Liver (tissue), 9 donors: ENCODE measurements around the gene ADARB1. TPM values are rescaled to one million over a fixed set of nuclear protein-coding genes. Genes with fewer than 3 reads are reported as not detected.

Experiments used
- DNase-seq: peaks from one replicate; pipeline ENCODE4 v3.0.0-alpha.2; 2017; ENCODE audit warnings: low spot score
- H3K27ac ChIP-seq, 2 donors: one replicate each; pipeline ENCODE4 v1.7.0; 2013; ENCODE audit warnings: inconsistent platforms in 2 of 2, low read length in 2 of 2, control low read depth in 1 of 2, low read depth in 1 of 2, mild to moderate bottlenecking in 1 of 2
- H3K27me3 ChIP-seq, 4 donors: one replicate each; pipeline versions ENCODE4 v1.6.1 to v1.7.0; 2013; ENCODE audit warnings: low read length in 3 of 4, inconsistent platforms in 1 of 4, mild to moderate bottlenecking in 1 of 4, moderate library complexity in 1 of 4; ENCODE audit not compliant: control insufficient read depth in 4 of 4, insufficient read depth in 4 of 4
- H3K36me3 ChIP-seq, 4 donors: one replicate each; pipeline versions ENCODE4 v1.6.1 to v1.7.0; 2013; ENCODE audit warnings: low read length in 3 of 4, mild to moderate bottlenecking in 3 of 4, low read depth in 1 of 4, moderate library complexity in 1 of 4; ENCODE audit not compliant: control insufficient read depth in 4 of 4, insufficient read depth in 3 of 4
- H3K4me1 ChIP-seq, 4 donors: one replicate each; pipeline versions ENCODE4 v1.6.1 to v1.7.0; 2013; ENCODE audit warnings: low read length in 3 of 4, mild to moderate bottlenecking in 3 of 4, moderate library complexity in 1 of 4; ENCODE audit not compliant: control insufficient read depth in 4 of 4, insufficient read depth in 4 of 4
- H3K4me3 ChIP-seq, 3 donors: one replicate each; pipeline versions ENCODE4 v1.6.1 to v1.7.0; 2013; ENCODE audit warnings: low read length in 3 of 3, control low read depth in 1 of 3, low read depth in 1 of 3, mild to moderate bottlenecking in 1 of 3
- H3K9ac ChIP-seq, 2 donors: one replicate each; pipeline ENCODE4 v1.7.0; 2013; ENCODE audit warnings: low read length in 2 of 2, mild to moderate bottlenecking in 2 of 2, moderate library complexity in 2 of 2, control low read depth in 1 of 2, low read depth in 1 of 2
- H3K9me3 ChIP-seq, 4 donors: one replicate each; pipeline versions ENCODE4 v1.6.1 to v1.7.0; 2013; ENCODE audit warnings: low read length in 3 of 4; ENCODE audit not compliant: control insufficient read depth in 4 of 4
- ATF3 ChIP-seq: IDR thresholded peaks from 2 replicates; pipeline ENCODE4 v1.6.1; 2016; ENCODE audit warnings: antibody characterized with exemption
- EGR1 ChIP-seq, 2 donors: IDR thresholded peaks; 2 replicates each; pipeline ENCODE4 v1.6.1; 2016 to 2018; ENCODE audit warnings: antibody characterized with exemption in 2 of 2, low read depth in 2 of 2
- FOXA1 ChIP-seq: IDR thresholded peaks from 2 replicates; pipeline ENCODE4 v1.6.1; 2016; ENCODE audit warnings: antibody characterized with exemption
- FOXA2 ChIP-seq: IDR thresholded peaks from 2 replicates; pipeline ENCODE4 v1.6.1; 2016; ENCODE audit warnings: antibody characterized with exemption
- GABPA ChIP-seq, 2 donors: IDR thresholded peaks in 1 of 2; conservative IDR thresholded peaks in 1 of 2; 2 replicates each; pipeline ENCODE4 v1.6.1; 2016; ENCODE audit warnings: antibody characterized with exemption in 2 of 2, mild to moderate bottlenecking in 1 of 2, moderate library complexity in 1 of 2
- HNF4A ChIP-seq, 2 donors: conservative IDR thresholded peaks; 2 replicates each; pipeline ENCODE4 v1.6.1; 2016; ENCODE audit warnings: antibody characterized with exemption in 2 of 2, mild to moderate bottlenecking in 2 of 2
- HNF4G ChIP-seq: IDR thresholded peaks from 2 replicates; pipeline ENCODE4 v1.6.1; 2016; ENCODE audit warnings: antibody characterized with exemption
- JUND ChIP-seq, 2 donors: IDR thresholded peaks; 2 replicates each; pipeline ENCODE4 v1.6.1; 2016; ENCODE audit warnings: antibody characterized with exemption in 2 of 2
- NR2F2 ChIP-seq: IDR thresholded peaks from 2 replicates; pipeline ENCODE4 v1.6.1; 2016; ENCODE audit warnings: antibody characterized with exemption
- RAD21 ChIP-seq, 2 donors: IDR thresholded peaks; 2 replicates each; pipeline ENCODE4 v1.6.1; 2016; ENCODE audit warnings: antibody characterized with exemption in 2 of 2, mild to moderate bottlenecking in 2 of 2
- REST ChIP-seq: IDR thresholded peaks from 2 replicates; pipeline ENCODE4 v1.6.1; 2016; ENCODE audit warnings: antibody characterized with exemption, mild to moderate bottlenecking
- RXRA ChIP-seq, 2 donors: IDR thresholded peaks; 2 replicates each; pipeline ENCODE4 v1.6.1; 2017 to 2018; ENCODE audit warnings: antibody characterized with exemption in 2 of 2, mild to moderate bottlenecking in 1 of 2
- SP1 ChIP-seq: IDR thresholded peaks from 2 replicates; pipeline ENCODE4 v1.6.1; 2018; ENCODE audit warnings: antibody characterized with exemption, mild to moderate bottlenecking
- TAF1 ChIP-seq: conservative IDR thresholded peaks from 2 replicates; pipeline ENCODE4 v1.6.1; 2016; ENCODE audit warnings: antibody characterized with exemption, mild to moderate bottlenecking
- YY1 ChIP-seq: IDR thresholded peaks from 2 replicates; pipeline ENCODE4 v1.6.1; 2016; ENCODE audit warnings: antibody characterized with exemption, mild to moderate bottlenecking
- WGBS: extraction: QIAGEN DNeasy Blood & Tissue Kit; methylation state at CpG from one replicate; pipeline ENCODE4 v1.1.7; 2013; 5-methylcytosine and 5-hydroxymethylcytosine counted together
- polyA plus RNA-seq, 2 donors: library from polyadenylated mRNA; stranded (reverse) in 1 of 2; unstranded in 1 of 2; fragments of 200-250 nt in 1 of 2; fragments of >200 nt in 1 of 2; fragmentation: Nextera tagmentation in 1 of 2; extraction: Ambion mirVana in 1 of 2; gene quantifications; one replicate each; pipeline versions ENCODE4 v1.2.1 to v1.2.3, GENCODE V29; 2013 to 2015
- total RNA-seq, 2 donors: library from RNA; depleted of rRNA; stranded (reverse); fragments of >200 nt; gene quantifications; one replicate each; pipeline ENCODE4 v1.2.3, GENCODE V29; 2014
- TF ChIP-seq, protein P1 (sequence below): IDR thresholded peaks from 2 replicates; pipeline ENCODE4 v1.6.1; 2016; ENCODE audit warnings: antibody characterized with exemption
- TF ChIP-seq, protein P2 (sequence below): IDR thresholded peaks from 2 replicates; pipeline ENCODE4 v1.6.1; 2016; ENCODE audit warnings: antibody characterized with exemption
- TF ChIP-seq, protein P3 (sequence below): fragments of 150-350 bp; IDR thresholded peaks from 2 replicates; pipeline ENCODE4 v1.5.1; 2017; ENCODE audit warnings: improper control_type of control experiment, low read depth, low read length; ENCODE audit not compliant: missing input control
- donor health status: healthy.
- donor health status: healthy.
- donor health status: healthy.
- donor health status: healthy.
- donor health status: healthy.

The ADARB1 gene
- total and polyA plus RNA-seq, 4 donors, result 1.6 to 7.8 (median 2.9) TPM

DNA sequence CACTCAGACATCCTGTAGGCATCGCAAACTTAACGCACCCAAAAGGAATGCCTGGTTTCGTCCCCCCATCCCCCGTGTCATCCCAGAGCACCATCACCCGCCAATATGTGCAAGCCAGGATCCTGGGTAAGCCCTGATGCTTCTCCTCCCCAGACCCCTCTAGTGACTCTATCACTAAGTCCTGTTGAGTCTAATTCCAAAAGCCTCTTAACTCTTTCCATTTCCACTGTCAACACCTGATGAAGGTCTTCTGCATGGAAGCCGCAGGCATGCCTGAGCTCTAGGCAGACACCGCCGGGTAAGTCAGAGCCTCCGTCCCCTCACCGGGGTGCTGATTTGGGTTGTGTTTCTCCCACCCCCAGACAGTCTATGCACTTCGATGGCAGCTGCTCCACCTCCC, 5.3 kb upstream of the ADARB1 start:
- WGBS, result 92% methylated on average over 11 of the region's 11 CpGs
- Histone ChIP-seq H3K4me3 (no peak overlapping the region), H3K4me1 (peaks cover 2 to 7% (median 4%) of the 10 kb centered on the region in 4 donors), H3K27me3 (no peaks in the 10 kb centered on the region), H3K9ac (no peak overlapping the region), H3K27ac (no peak overlapping the region), H3K36me3 (no peaks in the 10 kb centered on the region), H3K9me3 (no peaks in the 10 kb centered on the region)
- TF ChIP-seq, protein P1, sequence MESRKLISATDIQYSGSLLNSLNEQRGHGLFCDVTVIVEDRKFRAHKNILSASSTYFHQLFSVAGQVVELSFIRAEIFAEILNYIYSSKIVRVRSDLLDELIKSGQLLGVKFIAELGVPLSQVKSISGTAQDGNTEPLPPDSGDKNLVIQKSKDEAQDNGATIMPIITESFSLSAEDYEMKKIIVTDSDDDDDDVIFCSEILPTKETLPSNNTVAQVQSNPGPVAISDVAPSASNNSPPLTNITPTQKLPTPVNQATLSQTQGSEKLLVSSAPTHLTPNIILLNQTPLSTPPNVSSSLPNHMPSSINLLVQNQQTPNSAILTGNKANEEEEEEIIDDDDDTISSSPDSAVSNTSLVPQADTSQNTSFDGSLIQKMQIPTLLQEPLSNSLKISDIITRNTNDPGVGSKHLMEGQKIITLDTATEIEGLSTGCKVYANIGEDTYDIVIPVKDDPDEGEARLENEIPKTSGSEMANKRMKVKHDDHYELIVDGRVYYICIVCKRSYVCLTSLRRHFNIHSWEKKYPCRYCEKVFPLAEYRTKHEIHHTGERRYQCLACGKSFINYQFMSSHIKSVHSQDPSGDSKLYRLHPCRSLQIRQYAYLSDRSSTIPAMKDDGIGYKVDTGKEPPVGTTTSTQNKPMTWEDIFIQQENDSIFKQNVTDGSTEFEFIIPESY, result no peak
- no peak for TF ChIP-seq EGR1 (IDR thresholded peaks at IDR 0.05; ENCODE audit: low read depth in 2 of 2)
- no peak for TF ChIP-seq FOXA2
- TF ChIP-seq YY1, result no peak
- TF ChIP-seq GABPA (IDR thresholded peaks at IDR 0.05 in 1 of 2, conservative IDR thresholded peaks at IDR 0.05 in 1 of 2), result no peak
- no peak for TF ChIP-seq HNF4G
- TF ChIP-seq JUND (IDR thresholded peaks at IDR 0.05), result no peak
- TF ChIP-seq REST, result no peak
- TF ChIP-seq RXRA (IDR thresholded peaks at IDR 0.05), result no peak
- no peak for DNase-seq

GRCh38 chr21:45069711-45070110, 4.7 kb upstream of the ADARB1 start:
- Histone ChIP-seq H3K27ac (no peak overlapping the region), H3K9ac (no peak overlapping the region), H3K9me3 (no peaks in the 10 kb centered on the region), H3K4me3 (no peak overlapping the region), H3K4me1 (peaks cover 2 to 7% (median 4%) of the 10 kb centered on the region in 4 donors), H3K36me3 (no peaks in the 10 kb centered on the region), H3K27me3 (no peaks in the 10 kb centered on the region)
- WGBS, result 83% methylated on average over 5 of the region's 5 CpGs
- TF ChIP-seq, protein P1, result no peak
- TF ChIP-seq HNF4A (conservative IDR thresholded peaks at IDR 0.05) (no peak), EGR1 (IDR thresholded peaks at IDR 0.05; ENCODE audit: low read depth in 2 of 2) (no peak), JUND (IDR thresholded peaks at IDR 0.05) (no peak), RXRA (IDR thresholded peaks at IDR 0.05) (no peak), NR2F2 (no peak), FOXA1 (no peak), HNF4G (no peak), RAD21 (IDR thresholded peaks at IDR 0.05) (no peak), GABPA (IDR thresholded peaks at IDR 0.05 in 1 of 2, conservative IDR thresholded peaks at IDR 0.05 in 1 of 2) (no peak), SP1 (no peak), FOXA2 (no peak), ATF3 (no peak), YY1 (no peak), TAF1 (no peak)
- TF ChIP-seq, protein P2, sequence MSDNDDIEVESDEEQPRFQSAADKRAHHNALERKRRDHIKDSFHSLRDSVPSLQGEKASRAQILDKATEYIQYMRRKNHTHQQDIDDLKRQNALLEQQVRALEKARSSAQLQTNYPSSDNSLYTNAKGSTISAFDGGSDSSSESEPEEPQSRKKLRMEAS, result no peak
- TF ChIP-seq, protein P3, sequence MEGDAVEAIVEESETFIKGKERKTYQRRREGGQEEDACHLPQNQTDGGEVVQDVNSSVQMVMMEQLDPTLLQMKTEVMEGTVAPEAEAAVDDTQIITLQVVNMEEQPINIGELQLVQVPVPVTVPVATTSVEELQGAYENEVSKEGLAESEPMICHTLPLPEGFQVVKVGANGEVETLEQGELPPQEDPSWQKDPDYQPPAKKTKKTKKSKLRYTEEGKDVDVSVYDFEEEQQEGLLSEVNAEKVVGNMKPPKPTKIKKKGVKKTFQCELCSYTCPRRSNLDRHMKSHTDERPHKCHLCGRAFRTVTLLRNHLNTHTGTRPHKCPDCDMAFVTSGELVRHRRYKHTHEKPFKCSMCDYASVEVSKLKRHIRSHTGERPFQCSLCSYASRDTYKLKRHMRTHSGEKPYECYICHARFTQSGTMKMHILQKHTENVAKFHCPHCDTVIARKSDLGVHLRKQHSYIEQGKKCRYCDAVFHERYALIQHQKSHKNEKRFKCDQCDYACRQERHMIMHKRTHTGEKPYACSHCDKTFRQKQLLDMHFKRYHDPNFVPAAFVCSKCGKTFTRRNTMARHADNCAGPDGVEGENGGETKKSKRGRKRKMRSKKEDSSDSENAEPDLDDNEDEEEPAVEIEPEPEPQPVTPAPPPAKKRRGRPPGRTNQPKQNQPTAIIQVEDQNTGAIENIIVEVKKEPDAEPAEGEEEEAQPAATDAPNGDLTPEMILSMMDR, result no peak
- no peak for DNase-seq
